NT2/D1 (cell line): ENCODE measurements around the gene C10orf88.

ENCODE experiments used
- SUZ12 ChIP-seq: IDR thresholded peaks from 2 replicates; pipeline ENCODE4 v1.6.1; 2011; ENCODE audit not compliant: insufficient read length, insufficient read depth; ENCODE audit errors: extremely low read depth
- YY1 ChIP-seq: IDR thresholded peaks from 2 replicates; pipeline ENCODE4 v1.6.1; 2011; ENCODE audit not compliant: insufficient read length, insufficient read depth

- no peak for TF ChIP-seq YY1
- no peak for TF ChIP-seq SUZ12
Observed at GRCh38 chr10:123001370-123001769, 47.3 kb upstream of the C10orf88 start.
